A375 (cell line): Measurements from ENCODE around the gene GK. TPM values are rescaled to one million over a fixed set of nuclear protein-coding genes. Genes with fewer than 3 reads are reported as not detected.

ENCODE experiments used
- small RNA-seq: library from RNA; depleted of rRNA; stranded (forward); fragments of <200 nt; gene quantifications from one replicate; pipeline ENCODE3, GENCODE V24; 2014
- total RNA-seq: library from RNA; depleted of rRNA; stranded (reverse); fragments of >200 nt; shearing (Covaris generic); gene quantifications from 2 replicates; pipeline ENCODE4 v1.2.3, GENCODE V29; 2014; rRNA removed

The GK gene
- 1.8 and 4.1 TPM in 2 replicates for total RNA-seq

GRCh38 chrX:30653415-30654131 is at the start of gene GK:
Gene GK (plus strand): TSS chrX:30653423. CDS start chrX:30653538, 115 bp downstream.

Small RNA genes within 50 kb of the gene (small RNA-seq; reads per million reads assigned to genes)
- gene CKS1BP6 = not detected

Other genes with a start within 250 kb of the GK start
- not detected in 2 replicates for gene TASL, start 75.7 kb upstream of the GK start, total RNA-seq
- 13.0 and 14.8 TPM in 2 replicates for gene TAB3, start 235.8 kb downstream of the GK start, total RNA-seq